Fibroblast of villous mesenchyme (primary cell): ENCODE results near the gene ANKRD30B. TPM values are rescaled to one million over a fixed set of nuclear protein-coding genes. Genes with fewer than 3 reads are reported as not detected.
"Not testable (repeated sequence)": the region's sequence is repeated elsewhere in the genome, so short reads cannot be mapped to it uniquely, and the experiment has no call there.

Experiments
- DNase-seq: peaks from one replicate; pipeline ENCODE4 v3.0.0-alpha.2; 2010; ENCODE audit warnings: low read depth
- H3K4me3 ChIP-seq: 2 replicates; pipeline ENCODE4 v1.5.1; 2011; ENCODE audit warnings: low read depth, mild to moderate bottlenecking, low read length
- total RNA-seq: library from RNA; depleted of rRNA; stranded (reverse); fragments of >200 nt; gene quantifications from 2 replicates; pipeline ENCODE4 v1.2.3, GENCODE V29; 2012
- TF ChIP-seq, protein P1 (sequence below): IDR thresholded peaks from 2 replicates; pipeline ENCODE4 v1.5.1; 2012; ENCODE audit warnings: low read depth, mild to moderate bottlenecking, low read length; ENCODE audit not compliant: insufficient read depth

Gene ANKRD30B, protein sequence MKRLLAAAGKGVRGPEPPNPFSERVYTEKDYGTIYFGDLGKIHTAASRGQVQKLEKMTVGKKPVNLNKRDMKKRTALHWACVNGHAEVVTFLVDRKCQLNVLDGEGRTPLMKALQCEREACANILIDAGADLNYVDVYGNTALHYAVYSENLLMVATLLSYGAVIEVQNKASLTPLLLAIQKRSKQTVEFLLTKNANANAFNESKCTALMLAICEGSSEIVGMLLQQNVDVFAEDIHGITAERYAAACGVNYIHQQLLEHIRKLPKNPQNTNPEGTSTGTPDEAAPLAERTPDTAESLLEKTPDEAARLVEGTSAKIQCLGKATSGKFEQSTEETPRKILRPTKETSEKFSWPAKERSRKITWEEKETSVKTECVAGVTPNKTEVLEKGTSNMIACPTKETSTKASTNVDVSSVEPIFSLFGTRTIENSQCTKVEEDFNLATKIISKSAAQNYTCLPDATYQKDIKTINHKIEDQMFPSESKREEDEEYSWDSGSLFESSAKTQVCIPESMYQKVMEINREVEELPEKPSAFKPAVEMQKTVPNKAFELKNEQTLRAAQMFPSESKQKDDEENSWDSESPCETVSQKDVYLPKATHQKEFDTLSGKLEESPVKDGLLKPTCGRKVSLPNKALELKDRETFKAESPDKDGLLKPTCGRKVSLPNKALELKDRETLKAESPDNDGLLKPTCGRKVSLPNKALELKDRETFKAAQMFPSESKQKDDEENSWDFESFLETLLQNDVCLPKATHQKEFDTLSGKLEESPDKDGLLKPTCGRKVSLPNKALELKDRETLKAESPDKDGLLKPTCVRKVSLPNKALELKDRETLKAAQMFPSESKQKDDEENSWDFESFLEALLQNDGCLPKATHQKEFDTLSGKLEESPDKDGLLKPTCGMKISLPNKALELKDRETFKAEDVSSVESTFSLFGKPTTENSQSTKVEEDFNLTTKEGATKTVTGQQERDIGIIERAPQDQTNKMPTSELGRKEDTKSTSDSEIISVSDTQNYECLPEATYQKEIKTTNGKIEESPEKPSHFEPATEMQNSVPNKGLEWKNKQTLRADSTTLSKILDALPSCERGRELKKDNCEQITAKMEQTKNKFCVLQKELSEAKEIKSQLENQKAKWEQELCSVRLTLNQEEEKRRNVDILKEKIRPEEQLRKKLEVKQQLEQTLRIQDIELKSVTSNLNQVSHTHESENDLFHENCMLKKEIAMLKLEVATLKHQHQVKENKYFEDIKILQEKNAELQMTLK (N-terminal part only)
- 0.86 and 1.9 TPM in 2 replicates for total RNA-seq

DNA sequence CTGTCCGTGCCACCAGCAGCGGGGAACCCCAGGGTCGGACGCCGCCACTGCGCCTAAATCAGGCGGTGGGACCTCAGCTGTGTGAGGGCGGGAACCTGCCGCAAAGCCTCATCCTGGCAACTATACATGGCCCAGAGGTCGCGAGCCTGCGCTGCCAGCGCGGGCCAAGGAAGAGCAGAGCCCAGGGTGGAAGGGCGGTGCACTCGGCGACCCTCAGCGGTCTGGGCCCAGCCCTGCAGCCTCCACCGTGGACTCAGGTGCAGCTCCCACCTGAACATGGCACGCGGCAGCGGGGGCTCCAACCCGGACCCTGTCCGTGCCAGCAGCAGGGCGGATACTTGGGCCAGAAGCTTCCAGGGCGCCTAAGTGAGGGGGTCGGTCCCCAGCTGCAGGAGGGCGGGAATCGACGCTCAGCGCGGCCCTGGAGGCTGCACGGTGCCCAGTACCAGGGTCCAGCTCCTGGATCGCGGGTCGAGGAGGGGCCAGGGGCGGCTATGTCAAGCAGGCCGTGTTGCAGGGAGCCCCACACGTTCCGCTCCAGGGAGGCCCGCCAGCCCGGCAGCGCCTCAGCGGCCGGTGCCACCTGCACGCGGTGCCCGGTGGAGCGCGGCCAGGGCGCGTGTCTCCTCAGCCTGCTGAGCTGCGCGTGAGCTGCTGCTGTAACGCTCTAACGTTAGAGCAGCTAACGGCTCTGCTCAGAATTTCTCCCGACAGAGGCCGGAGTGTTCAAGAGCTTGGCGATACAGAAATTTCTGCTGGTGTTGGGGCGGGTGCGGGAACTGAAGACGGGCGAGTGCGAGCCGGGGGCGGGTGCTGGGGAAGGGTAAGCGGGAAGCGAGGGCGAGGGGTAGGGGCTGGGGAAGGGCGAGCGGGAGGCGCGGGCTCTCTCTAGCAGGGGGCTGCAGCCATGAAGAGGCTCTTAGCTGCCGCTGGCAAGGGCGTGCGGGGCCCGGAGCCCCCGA lies at the start of gene ANKRD30B:
Gene ANKRD30B, plus strand, starts transcription at position 660 of the 962 bp plus-strand sequence. Its CDS starts 248 bp downstream, at position 908.
- TF ChIP-seq, protein P1, sequence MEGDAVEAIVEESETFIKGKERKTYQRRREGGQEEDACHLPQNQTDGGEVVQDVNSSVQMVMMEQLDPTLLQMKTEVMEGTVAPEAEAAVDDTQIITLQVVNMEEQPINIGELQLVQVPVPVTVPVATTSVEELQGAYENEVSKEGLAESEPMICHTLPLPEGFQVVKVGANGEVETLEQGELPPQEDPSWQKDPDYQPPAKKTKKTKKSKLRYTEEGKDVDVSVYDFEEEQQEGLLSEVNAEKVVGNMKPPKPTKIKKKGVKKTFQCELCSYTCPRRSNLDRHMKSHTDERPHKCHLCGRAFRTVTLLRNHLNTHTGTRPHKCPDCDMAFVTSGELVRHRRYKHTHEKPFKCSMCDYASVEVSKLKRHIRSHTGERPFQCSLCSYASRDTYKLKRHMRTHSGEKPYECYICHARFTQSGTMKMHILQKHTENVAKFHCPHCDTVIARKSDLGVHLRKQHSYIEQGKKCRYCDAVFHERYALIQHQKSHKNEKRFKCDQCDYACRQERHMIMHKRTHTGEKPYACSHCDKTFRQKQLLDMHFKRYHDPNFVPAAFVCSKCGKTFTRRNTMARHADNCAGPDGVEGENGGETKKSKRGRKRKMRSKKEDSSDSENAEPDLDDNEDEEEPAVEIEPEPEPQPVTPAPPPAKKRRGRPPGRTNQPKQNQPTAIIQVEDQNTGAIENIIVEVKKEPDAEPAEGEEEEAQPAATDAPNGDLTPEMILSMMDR = no peak

DNA sequence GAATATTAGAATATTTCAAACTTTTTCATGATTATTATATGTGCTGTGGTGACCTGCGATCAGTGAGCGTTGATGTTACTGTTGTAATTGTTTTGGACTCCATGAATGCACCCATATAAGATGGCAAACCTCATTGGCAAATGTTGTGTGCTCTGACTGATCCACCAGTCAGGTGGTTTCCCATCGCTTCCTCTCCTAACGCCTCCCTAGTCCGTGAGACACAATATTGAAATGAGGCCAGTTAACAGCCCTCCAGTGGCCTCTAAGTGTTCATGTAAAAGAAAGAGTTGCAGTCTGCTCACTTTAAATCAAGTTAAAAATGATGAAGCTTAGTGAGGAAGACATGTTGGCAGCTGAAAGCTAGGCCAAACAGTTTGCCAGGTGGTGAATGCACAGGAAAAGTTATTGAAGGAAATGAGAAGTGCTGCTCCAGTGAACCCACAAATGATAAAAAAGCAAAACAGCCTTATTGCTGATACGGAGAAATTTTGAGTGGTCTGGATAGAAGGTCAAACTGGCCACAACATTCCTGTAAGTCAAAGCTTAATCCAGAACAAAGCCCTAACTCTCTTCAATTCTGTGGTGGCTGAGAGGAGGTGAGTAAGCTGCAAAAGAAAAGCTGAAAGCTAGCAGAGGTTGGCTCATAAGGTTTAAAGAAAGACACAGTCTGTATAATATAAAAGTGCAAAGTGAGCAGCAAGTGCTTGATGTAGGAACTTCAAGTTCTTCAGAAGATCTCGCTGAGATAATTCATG lies 46.5 kb upstream of the ANKRD30B start:
- DNase-seq, H3K4me3 ChIP-seq: not testable (repeated sequence)

More for the DNA sequence above, at the start of gene ANKRD30B:
- DNase-seq = no peak
- no peak within 1 kb of the TSS for H3K4me3 ChIP-seq

DNA sequence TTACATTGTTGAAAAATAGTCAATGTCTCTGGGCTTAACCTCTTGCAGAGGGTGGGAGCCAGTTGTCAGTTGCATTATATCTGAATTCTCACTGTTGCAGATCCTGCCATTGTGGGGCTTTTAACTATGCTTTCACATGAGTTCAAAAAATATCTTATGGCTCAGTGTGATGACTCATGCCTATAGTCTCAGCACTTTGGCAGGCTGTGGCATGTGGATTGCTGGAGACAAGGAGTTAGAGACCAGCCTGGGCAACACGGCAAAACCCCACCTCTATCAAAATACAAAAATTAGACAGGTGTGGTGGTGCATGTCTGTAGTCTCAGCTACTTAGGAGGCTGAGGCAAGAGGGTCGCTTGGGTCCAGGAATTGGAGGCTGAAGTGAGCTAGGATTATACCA lies 38.2 kb upstream of the ANKRD30B start:
- not testable (repeated sequence) for DNase-seq, H3K4me3 ChIP-seq

DNA sequence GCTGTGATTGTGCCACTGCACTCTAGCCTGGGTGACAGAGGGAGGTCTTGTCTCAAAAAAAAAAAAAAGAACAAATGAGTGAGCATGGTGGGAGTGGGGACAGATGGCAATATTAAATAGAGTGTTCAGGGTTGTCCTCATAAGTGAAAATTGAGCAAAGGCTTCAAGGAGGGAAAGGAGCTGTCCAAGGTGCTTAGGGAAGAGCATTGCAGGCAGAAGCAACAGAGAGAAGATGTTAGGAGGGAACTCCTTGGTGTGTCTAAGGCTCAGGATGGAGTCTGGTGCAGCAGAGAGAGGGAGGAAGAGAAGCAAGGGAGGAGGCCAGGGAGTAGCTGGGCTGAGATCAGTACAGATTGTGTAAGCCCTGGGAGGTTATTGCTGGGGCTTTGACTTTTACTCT lies 26.4 kb upstream of the ANKRD30B start:
- not testable (repeated sequence) for H3K4me3 ChIP-seq, DNase-seq

DNA sequence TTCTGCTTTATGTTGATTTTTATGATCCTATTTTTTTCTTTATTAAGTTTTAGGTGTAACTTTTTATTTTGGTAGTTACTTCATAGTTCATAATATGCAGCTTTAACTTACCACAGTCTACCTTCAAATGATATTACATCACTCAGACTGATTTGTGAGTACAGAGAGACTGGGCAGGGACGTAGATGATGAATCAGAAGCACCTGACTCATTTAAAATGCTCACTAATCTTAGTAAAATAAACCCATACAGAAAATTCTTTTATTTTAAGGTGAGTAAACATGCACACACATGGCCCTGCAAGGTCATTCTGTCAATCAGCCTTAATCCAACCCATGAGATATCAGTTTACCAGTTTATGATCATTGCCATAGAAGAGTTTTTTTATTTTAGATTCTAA lies 8.9 kb upstream of the ANKRD30B start:
- not testable (repeated sequence) for H3K4me3 ChIP-seq, DNase-seq

DNA sequence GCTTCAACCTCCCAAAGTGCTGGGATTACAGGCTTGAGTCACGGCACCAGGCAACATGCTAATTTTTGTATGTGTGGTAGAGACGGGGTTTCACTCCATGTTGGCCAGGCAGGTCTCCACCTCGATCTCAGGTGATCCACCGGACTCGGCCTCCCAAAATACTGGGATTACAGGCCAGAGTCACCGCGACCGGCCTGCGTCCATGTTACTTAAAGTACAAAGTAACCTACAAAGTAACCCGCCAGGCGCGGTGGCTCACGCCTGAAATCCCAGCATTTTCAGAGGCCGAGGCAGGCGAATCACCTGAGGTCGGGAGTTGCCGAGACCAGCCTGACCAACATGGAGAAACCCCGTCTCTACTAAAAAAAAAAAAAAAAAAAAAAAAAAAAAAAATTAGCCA lies 1.1 kb upstream of the ANKRD30B start:
- no peak overlapping the region for H3K4me3 ChIP-seq
- TF ChIP-seq, protein P1 = no peak
- no peak for DNase-seq

DNA sequence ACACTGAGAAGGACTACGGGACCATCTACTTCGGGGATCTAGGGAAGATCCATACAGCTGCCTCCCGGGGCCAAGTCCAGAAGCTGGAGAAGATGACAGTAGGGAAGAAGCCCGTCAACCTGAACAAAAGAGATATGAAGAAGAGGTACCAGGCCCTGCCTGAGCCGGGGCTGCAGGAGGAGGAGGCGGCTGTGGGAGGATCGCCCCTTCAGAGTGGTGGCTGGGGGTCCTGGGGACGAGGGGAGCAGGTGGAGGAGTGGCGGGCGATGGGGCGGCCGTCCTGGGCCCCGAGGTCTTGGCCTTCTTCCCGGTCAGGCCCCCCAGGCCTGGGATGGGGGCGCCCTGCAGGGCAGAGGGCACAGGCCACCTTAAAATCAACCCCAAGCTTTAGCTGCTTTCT lies 524 bp downstream of the ANKRD30B start:
- TF ChIP-seq, protein P1 = no peak
- no peak for DNase-seq
- H3K4me3 ChIP-seq = no peak overlapping the region

DNA sequence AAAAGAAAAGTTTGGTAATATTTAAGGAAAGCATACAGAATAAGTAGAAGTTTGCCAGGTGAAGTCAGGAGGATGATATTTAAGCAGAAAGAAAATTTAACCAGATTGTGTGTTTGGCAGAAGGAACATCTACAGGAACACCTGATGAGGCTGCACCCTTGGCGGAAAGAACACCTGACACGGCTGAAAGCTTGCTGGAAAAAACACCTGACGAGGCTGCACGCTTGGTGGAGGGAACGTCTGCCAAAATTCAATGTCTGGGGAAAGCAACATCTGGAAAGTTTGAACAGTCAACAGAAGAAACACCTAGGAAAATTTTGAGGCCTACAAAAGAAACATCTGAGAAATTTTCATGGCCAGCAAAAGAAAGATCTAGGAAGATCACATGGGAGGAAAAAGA lies 15.6 kb downstream of the ANKRD30B start:
- DNase-seq, H3K4me3 ChIP-seq: not testable (repeated sequence)
